Measurements from ENCODE around the gene PURA. TPM values are rescaled to one million over a fixed set of nuclear protein-coding genes. Genes with fewer than 3 reads are reported as not detected.

Gene PURA
- total RNA-seq, 1 experiment from 2014 or later, result 3.6 TPM

GRCh38 chr5:140093179-140093578 lies 20.7 kb upstream of the PURA start:
- Histone ChIP-seq H3K23ac (ENCODE audit: insufficient read length, low read depth, low read length) (no peak overlapping the region), H3K79me1 (ENCODE audit: insufficient read depth, low read depth, low read length, poor library complexity, severe bottlenecking) (no peaks in the 10 kb centered on the region)
- no peak overlapping the region for H3K4me3 Mint-ChIP-seq

More at GRCh38 chr5:140093179-140093578, 20.7 kb upstream of the PURA start:
- no peaks in the 10 kb centered on the region for H3K4me1 ChIP-seq (ENCODE audit: insufficient read depth, low read length)
- no peaks in the 10 kb centered on the region for H3K79me2 ChIP-seq (ENCODE audit: insufficient read depth, low read length)
- no peak overlapping the region for H2BK12ac ChIP-seq (ENCODE audit: insufficient read length, low read depth, low read length)
- no peak overlapping the region for H3K18ac ChIP-seq (ENCODE audit: insufficient read length, low read depth, low read length)
- H3K27ac ChIP-seq (ENCODE audit: insufficient read length, low read depth, low read length), result no peak overlapping the region
- no peak overlapping the region for H3K14ac ChIP-seq (ENCODE audit: insufficient read depth, low read length)
- Mint-ChIP-seq H3K4me1 (no peaks in the 10 kb centered on the region), H3K27ac (no peak overlapping the region), H3K9me3 (no peaks in the 10 kb centered on the region), H3K36me3 (ENCODE audit: insufficient read depth in 1 of 3, low read depth in 3 of 3) (no peaks in the 10 kb centered on the region), H3K27me3 (ENCODE audit: low read depth) (peaks cover 49% of the 10 kb centered on the region)
- H2BK5ac ChIP-seq (ENCODE audit: insufficient read length, low read length), result no peak overlapping the region
- H3K4ac ChIP-seq (ENCODE audit: low read depth, low read length), result no peak overlapping the region
- no peak overlapping the region for H4K91ac ChIP-seq (ENCODE audit: insufficient read length, low read depth, low read length)
- no peak overlapping the region for H4K8ac ChIP-seq (replicated peaks; ENCODE audit: insufficient read length, low read depth, low read length)
- H3K4me2 ChIP-seq (ENCODE audit: insufficient read depth, insufficient read length, low read length), result no peak overlapping the region
- no peak for DNase-seq
- no peak overlapping the region for H2AK5ac ChIP-seq (ENCODE audit: insufficient read length, low read length)
- no peak overlapping the region for H2BK20ac ChIP-seq (ENCODE audit: low read depth, low read length, poor library complexity, severe bottlenecking)
- H4K20me1 ChIP-seq (ENCODE audit: control insufficient read depth, insufficient read depth, insufficient read length), result no peaks in the 10 kb centered on the region
- no CpG with 5 or more reads among the region's 1 CpG for WGBS (ENCODE audit: extremely low coverage, insufficient read length, low lambda C conversion rate)
- H2BK15ac ChIP-seq (ENCODE audit: low read depth, low read length), result no peak overlapping the region
- no peaks in the 10 kb centered on the region for H3K23me2 ChIP-seq (ENCODE audit: insufficient read length, low read depth, low read length, poor library complexity, severe bottlenecking)
- H3K27me3 ChIP-seq (ENCODE audit: insufficient read depth, low read length), result no peaks in the 10 kb centered on the region
- no peak overlapping the region for H4K5ac ChIP-seq (ENCODE audit: insufficient read length, low read depth, low read length)
- no peak for TF ChIP-seq CTCF (conservative IDR thresholded peaks at IDR 0.05)
- no peak overlapping the region for H2AFZ ChIP-seq (ENCODE audit: low read length)
- no peak overlapping the region for H3T11ph ChIP-seq (ENCODE audit: low read length)
- no peak overlapping the region for H3K56ac ChIP-seq (ENCODE audit: insufficient read length, low read depth, low read length)
- no peak overlapping the region for H2BK120ac ChIP-seq (ENCODE audit: low read depth, low read length, poor library complexity, severe bottlenecking)
- H3K9ac ChIP-seq (ENCODE audit: extremely low read depth, insufficient read length, low read length), result no peak overlapping the region
- H3K9me3 ChIP-seq (ENCODE audit: control insufficient read depth, low read depth, low read length), result no peaks in the 10 kb centered on the region
